Stimulated activated naive CD8-positive, alpha-beta T cell treated with anti-CD3 and anti-CD28 coated beads, Interleukin-15, Interleukin-2, amounts not matched to agents 100 U/mL and 50 U/mL, for 24 hours (primary cell): ENCODE data around the gene MFSD12.
"Not testable (repeated sequence)": the region's sequence is repeated elsewhere in the genome, so short reads cannot be mapped to it uniquely, and the experiment has no call there.

Experiments used
- ATAC-seq: fragments of 150-1000 bp; cut with Tn5 transposase; one replicate; pipeline ENCODE4 v1.10.0; 2021
- DNase-seq: peaks from one replicate; pipeline ENCODE4 v3.0.0; 2021

MFSD12 gene

DNA sequence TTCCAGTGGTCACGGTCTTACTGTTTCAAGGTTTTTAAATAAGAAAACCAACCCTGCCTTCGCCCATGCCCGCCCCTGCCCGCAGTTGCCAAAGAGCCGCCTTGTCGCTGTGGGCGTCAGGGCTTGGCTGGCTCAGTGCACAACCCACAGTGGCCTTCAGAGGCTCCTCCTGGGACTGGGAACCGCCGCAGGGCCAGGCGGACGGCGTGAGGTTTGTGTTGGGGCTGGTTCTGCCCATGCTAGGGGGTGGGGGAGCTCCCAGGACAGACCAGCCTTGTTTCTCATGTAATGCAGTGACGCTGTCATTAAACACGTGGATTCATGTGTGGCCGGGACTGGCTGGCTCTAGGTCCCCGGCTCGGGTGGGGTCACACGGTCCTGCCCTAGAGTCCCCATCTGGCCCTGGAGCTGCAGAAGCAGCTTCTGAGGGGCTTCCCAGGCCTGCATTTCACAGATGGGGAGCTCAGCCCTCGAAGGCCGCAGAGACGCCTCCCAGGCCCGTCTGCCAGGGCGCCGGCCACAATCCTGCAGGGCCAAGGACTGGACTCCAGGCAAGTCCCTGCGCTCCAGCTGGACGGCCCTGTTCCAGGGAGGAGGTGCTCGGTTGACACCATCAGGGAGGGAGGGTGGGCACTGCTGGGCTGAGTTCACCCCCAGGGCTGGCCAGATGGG lies 20.8 kb downstream of the MFSD12 start:
- DNase-seq (no peak), ATAC-seq (no peak)

DNA sequence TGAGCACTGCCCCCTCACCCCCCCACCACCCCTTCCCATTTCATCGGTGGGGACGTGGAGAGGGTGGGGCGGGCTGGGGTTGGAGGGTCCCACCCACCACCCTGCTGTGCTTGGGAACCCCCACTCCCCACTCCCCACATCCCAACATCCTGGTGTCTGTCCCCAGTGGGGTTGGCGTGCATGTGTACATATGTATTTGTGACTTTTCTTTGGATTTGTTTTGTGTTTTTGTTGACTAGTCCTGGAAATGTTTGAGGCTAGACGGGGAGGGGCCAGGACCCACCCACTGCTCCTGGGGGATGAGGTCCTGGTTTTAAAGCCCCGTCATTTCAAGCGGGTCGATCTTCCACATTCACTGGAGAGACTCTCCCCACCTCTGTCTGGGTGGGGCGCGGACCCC lies 21.4 kb downstream of the MFSD12 start:
- ATAC-seq: no peak

DNA sequence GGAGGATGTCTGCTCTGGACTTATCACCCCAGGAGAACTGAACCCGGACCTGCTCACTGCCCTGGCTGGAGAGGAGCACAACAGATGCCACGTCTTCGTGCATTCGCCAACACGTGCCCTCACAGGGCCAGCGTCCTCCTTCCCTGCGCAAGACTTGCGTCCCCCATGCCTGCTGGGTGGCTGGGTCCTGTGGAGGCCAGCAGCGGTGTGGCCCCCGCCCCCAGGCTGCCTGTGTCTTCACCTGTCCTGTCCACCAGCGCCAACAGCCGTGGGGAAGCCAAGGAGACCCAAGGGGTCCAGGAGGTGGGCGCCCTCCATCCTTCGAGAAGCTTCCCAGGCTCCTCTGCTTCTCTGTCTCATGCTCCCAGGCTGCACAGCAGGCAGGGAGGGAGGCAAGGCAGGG lies 21.8 kb downstream of the MFSD12 start:
- ATAC-seq (no peak), DNase-seq (no peak)

More for the DNA sequence above, 21.4 kb downstream of the MFSD12 start:
- DNase-seq: no peak

DNA sequence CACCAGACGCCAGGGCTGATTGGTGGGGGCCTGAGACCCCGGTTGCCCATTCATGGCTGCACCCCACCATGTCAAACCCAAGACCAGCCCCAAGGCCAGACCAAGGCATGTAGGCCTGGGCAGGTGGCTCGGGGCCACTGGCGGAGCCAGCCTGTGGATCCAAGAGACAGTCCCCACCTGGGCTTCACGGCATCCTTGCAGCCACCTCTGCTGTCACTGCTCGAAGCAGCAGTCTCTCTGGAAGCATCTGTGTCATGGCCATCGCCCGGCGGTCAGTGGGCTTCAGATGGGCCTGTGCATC lies 22.2 kb downstream of the MFSD12 start:
- DNase-seq: no peak
- ATAC-seq: no peak

DNA sequence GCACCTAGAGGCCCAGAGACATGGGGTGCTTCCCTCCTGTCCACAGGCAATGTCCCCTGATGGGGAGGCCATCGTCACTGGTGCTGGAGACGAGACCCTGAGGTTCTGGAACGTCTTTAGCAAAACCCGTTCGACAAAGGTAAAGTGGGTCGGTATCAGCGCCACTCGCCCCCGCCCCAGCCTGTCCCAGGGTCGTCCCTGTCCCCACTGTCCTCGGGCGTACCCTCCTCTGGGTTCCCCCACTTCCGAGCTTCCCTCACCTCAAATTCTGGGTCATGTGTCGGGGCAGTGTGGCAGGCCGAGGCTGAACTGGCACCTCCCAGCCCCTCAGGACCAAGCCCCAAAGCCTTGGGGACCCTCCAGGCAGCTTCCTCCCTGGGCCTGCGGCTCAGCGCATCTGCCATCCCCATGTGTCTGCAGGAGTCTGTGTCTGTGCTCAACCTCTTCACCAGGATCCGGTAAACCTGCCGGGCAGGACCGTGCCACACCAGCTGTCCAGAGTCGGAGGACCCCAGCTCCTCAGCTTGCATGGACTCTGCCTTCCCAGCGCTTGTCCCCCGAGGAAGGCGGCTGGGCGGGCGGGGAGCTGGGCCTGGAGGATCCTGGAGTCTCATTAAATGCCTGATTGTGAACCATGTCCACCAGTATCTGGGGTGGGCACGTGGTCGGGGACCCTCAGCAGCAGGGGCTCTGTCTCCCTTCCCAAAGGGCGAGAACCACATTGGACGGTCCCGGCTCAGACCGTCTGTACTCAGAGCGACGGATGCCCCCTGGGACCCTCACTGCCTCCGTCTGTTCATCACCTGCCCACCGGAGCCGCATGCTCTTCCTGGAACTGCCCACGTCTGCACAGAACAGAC lies 22.8 kb downstream of the MFSD12 start:
- ATAC-seq (no peak), DNase-seq (no peak)

DNA sequence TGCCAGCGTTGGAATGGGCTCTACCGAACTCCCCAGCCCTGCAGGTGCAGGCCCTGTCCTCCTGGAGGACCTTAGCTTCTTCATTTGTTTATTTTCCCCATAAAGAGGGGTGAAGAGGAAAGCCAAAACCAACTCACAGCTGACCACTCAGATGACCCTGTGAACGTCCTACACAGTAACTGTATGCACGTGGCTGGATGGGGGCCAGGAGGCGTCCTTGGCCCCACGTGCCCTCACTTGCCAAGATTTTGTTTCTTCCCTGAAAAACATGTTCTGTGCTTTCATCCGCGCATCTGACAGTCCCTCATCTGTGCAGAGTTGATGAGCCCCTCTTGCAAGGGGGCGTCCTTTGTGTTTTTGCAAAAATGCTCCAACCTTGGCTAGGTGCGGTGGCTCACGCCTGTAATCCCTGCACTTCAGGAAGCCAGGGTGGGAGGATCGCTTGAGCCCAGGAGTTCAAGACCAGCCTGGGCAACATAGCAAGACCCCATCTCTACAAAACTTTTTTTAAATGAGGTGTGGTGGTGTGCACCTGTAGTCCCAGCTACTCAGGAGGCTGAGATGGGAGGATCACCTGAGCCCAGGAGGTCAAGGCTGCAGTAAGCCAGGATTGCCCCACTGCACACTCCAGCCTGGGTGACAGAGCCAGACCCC lies 23.7 kb downstream of the MFSD12 start:
- ATAC-seq: no peak
- DNase-seq: no peak

DNA sequence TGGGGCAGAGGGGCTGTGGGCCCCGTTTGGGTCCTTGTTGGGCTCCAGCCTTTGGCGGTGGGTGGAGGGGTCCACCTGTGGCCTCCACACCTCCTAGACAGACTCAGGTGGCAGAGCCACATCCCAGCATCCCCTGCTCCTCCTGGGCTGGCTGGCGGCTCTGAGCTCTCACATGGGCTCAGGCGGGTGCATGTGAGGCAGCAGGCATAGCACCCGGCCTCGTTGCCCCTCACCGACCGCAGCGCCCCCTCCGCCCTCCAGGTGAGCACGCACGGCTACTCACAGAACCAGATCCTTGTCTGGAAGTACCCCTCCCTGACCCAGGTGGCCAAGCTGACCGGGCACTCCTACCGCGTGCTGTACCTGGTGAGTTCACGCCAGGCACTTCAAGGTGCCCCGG lies 24.4 kb downstream of the MFSD12 start:
- ATAC-seq (no peak), DNase-seq (no peak)

DNA sequence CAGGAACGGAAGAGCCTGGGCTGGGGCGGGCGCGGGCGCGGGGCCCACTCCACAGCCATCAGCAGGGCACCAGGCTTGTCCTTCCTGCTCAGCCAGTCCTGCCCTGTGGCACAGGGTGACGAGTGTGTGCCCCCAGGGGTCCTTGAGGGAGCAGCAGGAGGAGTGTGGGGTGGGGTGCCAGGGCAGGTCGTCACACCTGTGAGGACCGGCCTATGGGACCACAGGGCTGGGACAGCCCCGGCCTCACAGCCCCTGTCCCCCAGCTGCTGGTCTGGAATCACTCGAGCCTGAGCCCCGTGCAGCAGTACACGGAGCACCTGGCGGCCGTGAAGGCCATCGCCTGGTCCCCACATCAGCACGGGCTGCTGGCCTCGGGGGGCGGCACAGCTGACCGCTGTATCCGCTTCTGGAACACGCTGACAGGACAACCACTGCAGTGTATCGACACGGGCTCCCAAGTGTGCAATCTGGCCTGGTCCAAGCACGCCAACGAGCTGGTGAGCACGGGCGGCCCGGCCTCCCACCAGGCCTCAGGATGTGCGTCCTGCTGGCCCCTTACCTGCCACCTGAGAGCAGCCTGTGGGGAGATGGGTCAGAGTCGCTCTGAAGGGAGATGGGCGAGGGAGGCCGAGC lies 25.1 kb downstream of the MFSD12 start:
- ATAC-seq (no peak), DNase-seq (no peak)

DNA sequence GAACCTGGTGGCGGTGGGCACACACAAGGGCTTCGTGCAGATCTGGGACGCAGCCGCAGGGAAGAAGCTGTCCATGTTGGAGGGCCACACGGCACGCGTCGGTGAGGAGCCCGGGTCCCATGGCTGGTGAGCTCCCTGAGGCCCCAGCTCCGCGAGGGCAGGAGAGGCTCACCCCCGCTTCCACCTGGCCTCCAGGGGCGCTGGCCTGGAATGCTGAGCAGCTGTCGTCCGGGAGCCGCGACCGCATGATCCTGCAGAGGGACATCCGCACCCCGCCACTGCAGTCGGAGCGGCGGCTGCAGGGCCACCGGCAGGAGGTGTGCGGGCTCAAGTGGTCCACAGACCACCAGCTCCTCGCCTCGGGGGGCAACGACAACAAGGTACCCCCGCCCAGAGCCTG lies 25.7 kb downstream of the MFSD12 start:
- ATAC-seq (no peak), DNase-seq (no peak)

DNA sequence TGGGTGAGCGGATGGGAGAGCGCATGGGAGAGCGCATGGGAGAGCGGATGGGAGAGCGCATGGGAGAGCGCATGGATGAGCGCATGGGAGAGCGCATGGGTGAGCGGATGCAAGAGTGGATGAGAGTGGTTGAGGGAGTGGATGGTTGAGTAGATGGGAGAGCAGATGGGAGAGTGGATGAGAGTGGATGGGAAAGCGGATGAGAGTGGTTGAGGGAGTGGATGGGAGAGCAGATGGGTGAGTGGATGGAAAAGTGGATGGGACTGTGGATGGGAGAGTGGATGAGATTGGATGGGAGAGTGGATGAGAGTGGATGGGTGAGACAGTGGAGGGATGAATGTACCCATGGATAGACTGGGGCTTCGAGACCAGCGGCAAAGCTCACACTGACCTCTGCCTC lies 27.0 kb downstream of the MFSD12 start:
- DNase-seq (no peak), ATAC-seq (no peak)

DNA sequence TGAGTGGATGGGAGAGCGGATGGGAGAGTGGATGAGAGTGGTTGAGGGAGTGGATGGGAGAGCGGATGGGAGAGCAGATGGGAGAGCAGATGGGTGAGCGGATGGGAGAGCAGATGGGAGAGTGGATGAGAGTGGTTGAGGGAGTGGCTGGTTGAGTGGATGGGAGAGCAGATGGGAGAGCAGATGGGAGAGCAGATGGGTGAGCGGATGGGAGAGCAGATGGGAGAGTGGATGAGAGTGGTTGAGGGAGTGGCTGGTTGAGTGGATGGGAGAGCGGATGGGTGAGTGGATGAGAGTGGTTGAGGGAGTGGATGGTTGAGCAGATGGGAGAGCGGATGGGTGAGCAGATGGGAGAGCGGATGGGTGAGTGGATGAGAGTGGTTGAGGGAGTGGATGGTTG lies 28.1 kb downstream of the MFSD12 start:
- DNase-seq, ATAC-seq: not testable (repeated sequence)

DNA sequence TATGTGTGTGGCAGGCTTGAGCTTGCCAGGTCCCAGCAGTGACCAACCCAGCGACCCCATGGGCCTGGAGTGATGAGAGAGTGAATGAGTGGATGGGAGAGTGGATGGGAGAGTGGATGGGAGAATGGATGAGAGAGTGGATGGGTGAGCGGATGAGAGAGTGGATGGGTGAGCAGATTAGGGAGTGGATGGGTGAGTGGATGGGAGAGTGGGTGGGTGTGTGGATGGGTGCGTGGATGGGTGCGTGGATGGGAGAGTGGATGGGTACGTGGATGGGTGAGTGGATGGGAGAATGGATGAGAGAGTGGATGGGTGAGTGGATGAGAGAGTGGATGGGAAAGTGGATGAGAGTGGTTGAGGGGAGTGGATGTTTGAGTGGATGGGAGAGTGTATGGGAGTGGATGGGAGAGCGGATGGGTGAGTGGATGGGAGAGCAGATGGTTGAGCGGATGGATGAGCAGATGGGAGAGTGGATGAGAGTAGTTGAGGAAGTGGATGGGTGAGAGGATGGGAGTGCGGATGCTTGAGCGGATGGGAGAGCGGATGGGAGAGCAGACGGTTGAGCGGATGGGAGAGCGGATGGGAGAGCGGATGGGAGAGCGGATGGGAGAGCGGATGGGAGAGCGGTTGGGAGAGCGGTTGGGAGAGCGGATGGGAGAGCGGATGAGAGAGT lies 28.7 kb downstream of the MFSD12 start:
- ATAC-seq (no peak), DNase-seq (no peak)

DNA sequence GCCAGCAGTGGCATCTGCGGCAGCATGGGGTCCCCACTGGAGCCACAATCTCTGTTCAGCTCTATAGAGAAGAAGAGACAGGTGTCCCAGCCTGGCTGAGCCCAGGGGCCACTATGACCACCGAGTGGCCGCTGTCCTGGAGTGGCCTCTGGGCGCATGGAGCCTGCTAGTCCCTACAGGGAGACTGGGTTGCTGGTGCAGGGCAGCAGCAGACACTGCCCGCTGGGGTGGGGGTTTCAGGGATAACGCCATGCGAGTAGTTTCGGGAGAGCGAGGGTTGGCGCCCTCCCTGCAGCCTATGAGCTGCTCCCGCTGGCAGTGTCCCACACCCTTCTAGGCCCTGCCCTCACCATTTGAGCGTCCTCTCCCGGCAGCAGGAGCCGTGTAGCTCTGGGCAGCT lies 29.3 kb downstream of the MFSD12 start:
- DNase-seq: no peak
- no peak for ATAC-seq

DNA sequence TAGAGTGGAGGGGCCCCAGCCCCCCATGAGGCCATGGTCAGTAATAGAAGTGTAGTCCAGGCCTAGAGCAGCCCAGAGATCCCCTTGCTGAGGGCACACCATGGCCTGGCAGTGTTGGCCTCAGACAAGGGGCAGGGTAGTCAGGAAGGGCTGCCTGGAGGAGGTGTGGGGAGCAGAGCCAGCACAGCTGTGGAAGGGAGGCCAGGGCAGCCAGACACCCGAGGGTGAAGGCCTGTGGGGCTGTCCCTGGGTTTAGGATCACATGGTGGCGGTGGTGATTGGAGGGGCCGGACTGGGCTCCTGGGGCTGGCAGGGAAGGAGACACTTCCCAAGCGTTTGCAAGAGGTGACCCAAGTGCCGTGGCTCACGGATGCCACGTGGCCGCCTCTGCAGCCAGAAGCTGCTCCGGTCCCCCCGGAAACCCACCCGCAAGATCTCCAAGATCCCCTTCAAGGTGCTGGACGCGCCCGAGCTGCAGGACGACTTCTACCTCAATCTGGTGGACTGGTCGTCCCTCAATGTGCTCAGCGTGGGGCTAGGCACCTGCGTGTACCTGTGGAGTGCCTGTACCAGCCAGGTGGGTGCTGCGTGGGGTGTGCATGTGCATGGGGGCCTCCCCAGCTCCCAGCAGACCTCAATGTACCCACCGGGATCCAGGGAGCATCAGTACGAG lies 30.0 kb downstream of the MFSD12 start:
- DNase-seq: no peak
- ATAC-seq: no peak

DNA sequence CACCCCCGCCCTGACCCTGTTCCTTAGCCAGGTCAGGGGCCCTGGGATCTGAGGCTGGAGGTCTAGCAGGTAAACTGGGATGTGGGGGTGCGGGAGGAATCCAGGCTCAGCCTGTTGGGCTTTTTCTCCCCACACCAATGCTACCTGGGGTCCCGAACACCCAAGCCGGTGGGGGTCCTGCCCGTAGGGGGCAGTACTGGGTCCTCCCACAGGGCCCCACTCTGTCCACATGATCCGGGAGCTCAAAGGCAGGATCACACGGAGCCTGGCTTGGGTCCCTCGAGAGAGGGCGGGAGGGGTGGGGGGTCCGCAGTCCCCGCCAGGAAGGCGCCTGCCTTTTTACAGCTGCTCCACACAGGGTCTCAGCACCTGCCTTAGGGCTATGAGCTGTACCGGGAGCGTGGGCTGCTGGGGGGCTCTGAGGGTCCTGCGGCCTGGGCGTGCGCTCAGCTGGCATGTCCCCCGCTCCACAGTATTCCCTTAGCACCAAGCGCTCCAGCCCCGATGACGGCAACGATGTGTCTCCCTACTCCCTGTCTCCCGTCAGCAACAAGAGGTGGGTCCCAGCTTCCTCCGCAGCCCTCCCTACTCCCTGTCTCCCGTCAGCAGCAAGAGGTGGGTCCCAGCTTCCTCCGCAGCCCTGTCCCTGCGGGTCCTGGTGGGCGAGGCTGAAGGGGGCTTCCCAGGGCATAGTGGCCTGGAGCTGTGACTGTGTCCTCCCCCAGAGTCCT lies 30.7 kb downstream of the MFSD12 start:
- ATAC-seq: no peak
- no peak for DNase-seq

DNA sequence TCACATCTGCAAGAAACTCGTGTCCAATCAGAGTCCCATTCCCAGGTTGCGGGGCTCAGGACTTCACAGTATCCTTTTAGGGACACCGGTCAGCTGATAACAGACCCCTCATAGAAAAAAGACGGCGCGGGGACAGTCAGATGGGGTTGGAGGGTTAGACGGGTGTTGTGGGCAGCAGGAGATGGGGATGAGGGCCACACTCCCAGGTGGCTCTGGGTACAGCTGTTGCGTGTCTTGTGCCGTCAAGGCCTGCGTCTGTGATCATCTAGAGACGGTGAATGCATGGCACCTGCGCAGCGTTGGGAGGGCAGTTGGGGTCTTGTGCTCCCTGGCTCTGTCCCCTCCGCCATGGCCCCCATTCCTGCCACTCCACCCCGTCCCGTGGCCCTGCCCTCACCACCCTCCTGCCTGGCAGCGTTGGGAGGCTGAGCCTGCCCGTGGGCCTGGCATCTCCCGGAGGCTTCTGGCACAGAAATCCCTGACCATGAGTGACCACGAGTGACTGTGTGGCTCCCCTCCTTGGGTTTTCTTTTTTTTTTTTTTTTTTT lies 32.4 kb downstream of the MFSD12 start:
- no peak for ATAC-seq
- DNase-seq: no peak

DNA sequence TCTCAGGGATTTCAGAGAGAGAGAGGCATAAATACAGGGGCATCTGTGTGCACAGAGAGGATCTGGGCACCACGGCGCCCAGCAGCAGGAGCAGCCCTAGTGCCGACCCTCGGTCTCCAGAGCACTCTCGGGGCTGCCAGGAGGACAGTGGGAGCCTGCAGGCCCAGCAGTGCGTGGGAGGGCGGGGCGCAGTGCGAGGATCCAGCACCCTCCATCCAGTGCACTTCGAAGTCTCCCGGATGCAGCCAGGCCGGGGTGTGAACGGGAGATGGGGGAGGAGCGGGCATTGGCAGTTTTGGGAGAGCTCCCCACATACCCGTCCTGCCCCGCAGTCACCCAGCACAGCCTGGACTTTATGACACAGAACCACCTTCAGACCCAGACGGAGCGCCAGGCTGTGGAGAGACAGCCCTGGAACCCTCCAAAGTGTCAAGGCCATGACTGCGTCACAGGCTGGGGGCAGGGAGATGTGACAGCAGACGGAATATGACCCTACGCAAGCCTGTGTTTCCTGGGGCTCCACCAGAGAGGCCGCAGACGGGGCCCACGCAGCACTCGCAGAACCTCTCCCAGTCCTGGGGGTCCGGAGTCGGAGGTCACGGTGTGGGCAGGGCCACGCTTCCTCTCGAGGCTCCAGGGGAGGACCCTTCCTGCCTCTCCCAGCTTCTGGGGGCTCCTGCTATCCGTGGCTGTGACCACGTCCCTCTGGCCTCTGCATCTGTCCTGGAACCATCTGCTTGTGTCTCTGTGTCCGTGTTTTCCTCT lies 33.1 kb downstream of the MFSD12 start:
- no peak for DNase-seq
- no peak for ATAC-seq

DNA sequence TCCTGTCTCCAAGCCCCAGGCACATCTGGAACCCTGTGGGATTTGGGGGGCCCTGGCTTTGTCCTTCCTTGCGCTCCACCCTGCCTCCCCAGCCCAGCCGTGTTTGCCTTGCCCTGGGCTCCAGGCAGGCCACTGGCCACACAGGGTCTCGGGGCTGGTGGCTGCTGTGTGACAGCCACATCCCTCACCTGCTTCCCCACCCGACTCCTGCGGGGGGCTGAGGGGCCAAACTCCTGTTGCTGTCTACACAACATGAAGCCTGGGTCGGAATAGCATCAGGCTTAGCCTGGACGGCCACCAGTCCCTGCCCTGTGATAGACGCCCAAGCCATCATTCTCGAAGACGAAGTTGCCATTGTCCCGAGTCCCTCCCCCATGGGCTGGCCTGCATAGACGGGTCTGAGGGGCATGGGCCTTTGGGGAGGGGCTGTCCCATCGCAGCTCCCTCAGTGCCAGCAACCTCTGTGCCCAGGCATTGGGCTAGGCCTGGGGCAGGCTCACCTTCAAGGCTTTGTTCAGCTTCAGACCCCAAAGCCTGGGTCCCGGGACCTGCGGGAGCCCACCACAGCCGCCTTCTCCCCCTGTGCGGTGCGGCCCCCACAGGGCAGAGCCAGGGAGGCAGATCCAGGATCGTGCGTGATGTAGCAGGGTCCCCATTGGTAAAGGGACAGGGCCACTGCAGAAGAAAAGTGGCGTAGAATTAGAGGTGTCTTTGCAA lies 33.9 kb downstream of the MFSD12 start:
- no peak for DNase-seq
- ATAC-seq: no peak
